Neural cell (in vitro differentiated cells): ENCODE measurements around the gene DUS3L.

Experiments used
- CTCF ChIP-seq: fragments of 450-650 bp; IDR thresholded peaks from 2 replicates; pipeline ENCODE4 v1.5.1; 2014; ENCODE audit warnings: antibody characterized with exemption, mild to moderate bottlenecking, moderate library complexity; ENCODE audit not compliant: poor library complexity, severe bottlenecking
- EP300 ChIP-seq: fragments of 450-650 bp; conservative IDR thresholded peaks from 2 replicates; pipeline ENCODE4 v1.6.1; 2014; ENCODE audit warnings: antibody characterized with exemption, mild to moderate bottlenecking, moderate library complexity; ENCODE audit not compliant: poor library complexity, severe bottlenecking
- EZH2 ChIP-seq: fragments of 200-600, 300-800 bp; shearing (Covaris generic), sonication (generic); IDR thresholded peaks from 2 replicates; pipeline ENCODE4 v1.6.1; 2014; ENCODE audit warnings: antibody characterized with exemption, low read length, borderline replicate concordance, mild to moderate bottlenecking; ENCODE audit not compliant: insufficient read depth, poor library complexity, severe bottlenecking
- POLR2AphosphoS5 ChIP-seq: IDR thresholded peaks from 2 replicates; pipeline ENCODE4 v1.6.1; 2012
- RAD21 ChIP-seq: fragments of 450-650 bp; conservative IDR thresholded peaks from 2 replicates; pipeline ENCODE4 v1.6.1; 2014; ENCODE audit warnings: antibody characterized with exemption, mild to moderate bottlenecking, moderate library complexity
- REST ChIP-seq: IDR thresholded peaks from 2 replicates; pipeline ENCODE4 v1.6.1; 2012; ENCODE audit warnings: borderline replicate concordance
- SMC3 ChIP-seq: fragments of 450-650 bp; conservative IDR thresholded peaks from 2 replicates; pipeline ENCODE4 v1.6.1; 2014; ENCODE audit warnings: antibody characterized with exemption, mild to moderate bottlenecking, moderate library complexity; ENCODE audit not compliant: poor library complexity

- TF ChIP-seq EP300 (peak; percentile 36), CTCF (no peak), SMC3 (no peak), RAD21 (no peak), EZH2 (no peak), POLR2AphosphoS5 (peak; percentile 85), REST (peak; percentile 55)
Observed at GRCh38 chr19:5827891-5828660, 37.1 kb upstream of the DUS3L start.
